ENCODE data around the gene MED13L.
A peak's percentile ranks its signal among the peaks of the same experiment; 100 is the strongest.

Gene MED13L

GRCh38 chr12:116323406-116324386 is 46.2 kb upstream of the MED13L start:
- H3K36me3 ChIP-seq (ENCODE audit: insufficient read depth, low read length) = no peaks in the 10 kb centered on the region
- no peak overlapping the region for H2AFZ ChIP-seq (ENCODE audit: low read depth, low read length)
- H3K27ac ChIP-seq (ENCODE audit: low read length) = peak overlapping the region; percentile 2; the same call in 1 of the 2 replicates
- H3K9ac ChIP-seq (ENCODE audit: low read depth, low read length) = no peak overlapping the region
- TF ChIP-seq EZH2 (IDR thresholded peaks at IDR 0.05; ENCODE audit: borderline replicate concordance, low read depth, low read length, severe bottlenecking) (no peak), CTCF (IDR thresholded peaks at IDR 0.05; ENCODE audit: borderline replicate concordance, extremely low read depth, low read length, poor library complexity, severe bottlenecking) (no peak)
- H3K4me2 ChIP-seq (ENCODE audit: insufficient read depth, low read length) = no peak overlapping the region
- ATAC-seq (ENCODE audit: insufficient read depth, low read depth) (no peak), DNase-seq (no peak)
- no peak overlapping the region for H3K4me3 ChIP-seq (ENCODE audit: low read depth in 1 of 2, low read length in 2 of 2)
- no peaks in the 10 kb centered on the region for H3K27me3 ChIP-seq (ENCODE audit: insufficient read depth, low read length, poor library complexity)
- H3K79me2 ChIP-seq (ENCODE audit: insufficient read depth, low read length) = no peaks in the 10 kb centered on the region
- no peaks in the 10 kb centered on the region for H3K9me3 ChIP-seq (ENCODE audit: insufficient read depth, low read length, severe bottlenecking)
- H3K4me1 ChIP-seq (ENCODE audit: insufficient read depth, low read length) = peaks cover 17% of the 10 kb centered on the region
- H4K20me1 ChIP-seq (ENCODE audit: insufficient read depth, low read length) = no peaks in the 10 kb centered on the region

GRCh38 chr12:116321913-116322312 is 44.4 kb upstream of the MED13L start:
- Histone ChIP-seq H3K4me2 (ENCODE audit: insufficient read depth, low read length) (no peak overlapping the region), H3K4me3 (ENCODE audit: low read depth in 1 of 2, low read length in 2 of 2) (no peak overlapping the region), H3K79me2 (ENCODE audit: insufficient read depth, low read length) (no peaks in the 10 kb centered on the region), H3K9ac (ENCODE audit: low read depth, low read length) (no peak overlapping the region), H3K36me3 (ENCODE audit: insufficient read depth, low read length) (no peaks in the 10 kb centered on the region), H3K4me1 (ENCODE audit: insufficient read depth, low read length) (peaks cover 17% of the 10 kb centered on the region), H4K20me1 (ENCODE audit: insufficient read depth, low read length) (no peaks in the 10 kb centered on the region), H3K9me3 (ENCODE audit: insufficient read depth, low read length, severe bottlenecking) (no peaks in the 10 kb centered on the region), H3K27me3 (ENCODE audit: insufficient read depth, low read length, poor library complexity) (no peaks in the 10 kb centered on the region), H3K27ac (ENCODE audit: low read length) (no peak overlapping the region), H2AFZ (ENCODE audit: low read depth, low read length) (no peak overlapping the region)
- no peak for DNase-seq
- TF ChIP-seq EZH2 (IDR thresholded peaks at IDR 0.05; ENCODE audit: borderline replicate concordance, low read depth, low read length, severe bottlenecking) (no peak), CTCF (IDR thresholded peaks at IDR 0.05; ENCODE audit: borderline replicate concordance, extremely low read depth, low read length, poor library complexity, severe bottlenecking) (no peak)
- no peak for ATAC-seq (ENCODE audit: insufficient read depth, low read depth)

GRCh38 chr12:116320791-116321217 is 43.3 kb upstream of the MED13L start:
- no peak overlapping the region for H3K4me3 ChIP-seq (ENCODE audit: low read depth in 1 of 2, low read length in 2 of 2)
- H3K9me3 ChIP-seq (ENCODE audit: insufficient read depth, low read length, severe bottlenecking) = no peaks in the 10 kb centered on the region
- no peaks in the 10 kb centered on the region for H4K20me1 ChIP-seq (ENCODE audit: insufficient read depth, low read length)
- H3K27ac ChIP-seq (ENCODE audit: low read length) = no peak overlapping the region
- H3K9ac ChIP-seq (ENCODE audit: low read depth, low read length) = no peak overlapping the region
- DNase-seq (no peak), ATAC-seq (ENCODE audit: insufficient read depth, low read depth) (no peak)
- H3K4me2 ChIP-seq (ENCODE audit: insufficient read depth, low read length) = no peak overlapping the region
- TF ChIP-seq EZH2 (IDR thresholded peaks at IDR 0.05; ENCODE audit: borderline replicate concordance, low read depth, low read length, severe bottlenecking) (no peak), CTCF (IDR thresholded peaks at IDR 0.05; ENCODE audit: borderline replicate concordance, extremely low read depth, low read length, poor library complexity, severe bottlenecking) (no peak)
- no peaks in the 10 kb centered on the region for H3K27me3 ChIP-seq (ENCODE audit: insufficient read depth, low read length, poor library complexity)
- H3K36me3 ChIP-seq (ENCODE audit: insufficient read depth, low read length) = no peaks in the 10 kb centered on the region
- no peak overlapping the region for H2AFZ ChIP-seq (ENCODE audit: low read depth, low read length)
- no peaks in the 10 kb centered on the region for H3K79me2 ChIP-seq (ENCODE audit: insufficient read depth, low read length)
- H3K4me1 ChIP-seq (ENCODE audit: insufficient read depth, low read length) = peaks cover 21% of the 10 kb centered on the region

Measured in DND-41 (cell line).